ENCODE measurements around the gene TLL1. TPM values are rescaled to one million over a fixed set of nuclear protein-coding genes. Genes with fewer than 3 reads are reported as not detected.

TLL1 gene
- polyA plus RNA-seq (2013, experiment 1 of 2), result 0.40 TPM
- 0.44 TPM for polyA plus RNA-seq (2013, experiment 2 of 2)

DNA sequence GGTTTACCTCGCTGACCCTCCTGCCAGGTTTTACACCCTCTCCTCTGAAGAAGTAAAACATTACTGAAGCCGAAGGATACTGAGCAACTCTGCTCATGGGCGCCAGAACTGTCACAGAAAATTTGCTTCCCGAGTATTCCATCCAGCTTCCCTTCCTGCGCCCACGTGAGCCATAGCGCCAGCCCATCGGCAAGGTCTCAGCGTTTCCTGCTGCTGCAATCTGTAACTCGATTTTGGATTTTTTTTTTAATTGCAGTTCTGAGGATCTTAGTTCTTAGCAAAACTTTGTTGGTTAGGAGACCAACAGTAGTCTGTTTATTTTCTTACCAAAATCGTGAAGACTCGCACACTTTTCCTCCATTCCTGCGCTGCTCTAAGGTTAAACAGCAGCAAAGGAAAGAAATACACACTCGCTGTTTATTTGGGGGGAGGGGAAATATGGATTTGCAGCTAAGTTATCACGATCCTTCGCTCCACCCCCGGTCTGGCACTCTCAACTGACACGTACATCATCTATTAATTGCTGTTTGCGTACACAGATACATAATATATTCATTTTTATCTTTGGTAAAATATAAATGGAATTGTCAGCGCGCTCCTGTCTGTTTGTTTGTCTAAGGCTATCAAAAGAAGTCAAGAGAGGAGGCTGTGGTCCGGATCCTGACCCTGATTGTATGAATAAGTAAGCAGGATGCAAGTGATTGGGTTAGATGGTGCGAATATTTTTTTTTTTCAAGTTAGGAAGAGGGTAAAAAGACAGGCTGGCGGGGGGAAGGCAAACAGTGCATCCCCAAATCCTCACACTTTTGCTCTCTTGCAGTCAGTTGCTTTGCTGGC lies at the start of gene TLL1:
TSS of gene TLL1 (plus strand) at position 777 of the 837 bp plus-strand sequence. CDS start 668 bp downstream, outside the sequence.
- peak within 1 kb of the TSS; percentile 67 for H3K4me3 ChIP-seq (ENCODE audit: low read length)
- H3K36me3 ChIP-seq (ENCODE audit: insufficient read depth, low read length), result no peaks in the 10 kb centered on the region
- peaks cover 73% of the 10 kb centered on the region for H3K27me3 ChIP-seq (ENCODE audit: insufficient read depth, low read length)
- 5% methylated on average over 20 of the region's 24 CpGs for WGBS
- peak within 1 kb of the TSS; percentile 41 for H3K9ac ChIP-seq (ENCODE audit: low read depth, low read length)
- H3K9me3 ChIP-seq (ENCODE audit: insufficient read depth, low read depth, low read length), result no peaks in the 10 kb centered on the region
- no peak within 1 kb of the TSS for H3K27ac ChIP-seq (ENCODE audit: low read depth, low read length)
- peaks cover 11% of the 10 kb centered on the region; the same call in 1 of the 2 replicates for H3K4me1 ChIP-seq (ENCODE audit: insufficient read depth, low read length)

DNA sequence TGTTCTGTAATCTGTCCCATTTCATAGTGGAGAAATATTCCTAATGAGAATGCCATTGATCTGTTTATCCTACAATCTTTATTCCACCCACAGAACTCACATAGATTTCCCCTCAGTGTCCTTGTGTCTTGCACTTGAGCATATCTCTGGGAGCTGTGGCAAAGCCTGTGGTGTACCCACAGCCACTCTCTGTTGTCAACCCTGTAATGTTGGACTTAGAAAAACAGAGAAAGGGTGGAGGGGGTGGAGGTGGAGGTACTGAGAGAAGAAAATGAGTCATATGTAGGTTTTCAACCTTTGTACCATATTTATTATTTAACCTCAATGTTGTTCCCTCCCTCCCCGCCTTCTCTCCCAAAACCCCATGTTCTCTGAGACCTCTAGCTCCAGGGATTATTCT lies 46.9 kb upstream of the TLL1 start:
- Histone ChIP-seq H3K27ac (ENCODE audit: low read depth, low read length) (no peak overlapping the region), H3K36me3 (ENCODE audit: insufficient read depth, low read length) (no peaks in the 10 kb centered on the region), H3K27me3 (ENCODE audit: insufficient read depth, low read length) (no peaks in the 10 kb centered on the region), H3K9ac (ENCODE audit: low read depth, low read length) (no peak overlapping the region), H3K4me3 (ENCODE audit: low read length) (no peak overlapping the region), H3K4me1 (ENCODE audit: insufficient read depth, low read length) (no peaks in the 10 kb centered on the region), H3K9me3 (ENCODE audit: insufficient read depth, low read depth, low read length) (no peaks in the 10 kb centered on the region)
- WGBS, result 93% methylated on average over 1 of the region's 1 CpG

DNA sequence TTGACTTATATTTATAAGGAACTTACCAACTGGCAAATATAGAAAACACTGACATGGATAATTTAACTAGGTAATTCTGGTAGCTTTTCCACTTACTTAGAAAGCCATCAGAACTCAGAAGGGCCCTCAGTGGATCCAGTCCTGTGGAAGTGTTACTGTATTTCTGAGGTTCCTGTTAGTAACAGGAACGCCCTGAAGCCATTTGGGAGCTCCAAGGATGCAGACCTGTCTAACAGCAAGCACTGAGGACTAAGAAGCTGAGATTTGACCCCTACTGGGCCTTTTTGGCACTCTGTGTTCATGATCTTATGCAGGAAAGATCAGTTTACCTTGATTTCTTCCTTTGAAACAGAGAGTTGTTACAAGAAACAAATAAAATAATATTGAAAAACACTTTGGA lies 46.0 kb upstream of the TLL1 start:
- Histone ChIP-seq H3K27me3 (ENCODE audit: insufficient read depth, low read length) (no peaks in the 10 kb centered on the region), H3K4me1 (ENCODE audit: insufficient read depth, low read length) (no peaks in the 10 kb centered on the region), H3K27ac (ENCODE audit: low read depth, low read length) (no peak overlapping the region), H3K9ac (ENCODE audit: low read depth, low read length) (no peak overlapping the region), H3K4me3 (ENCODE audit: low read length) (no peak overlapping the region), H3K36me3 (ENCODE audit: insufficient read depth, low read length) (no peaks in the 10 kb centered on the region), H3K9me3 (ENCODE audit: insufficient read depth, low read depth, low read length) (no peaks in the 10 kb centered on the region)
- 88% methylated on average over 1 of the region's 1 CpG for WGBS

GRCh38 chr4:165828928-165829327 lies 44.1 kb upstream of the TLL1 start:
- Histone ChIP-seq H3K4me3 (ENCODE audit: low read length) (no peak overlapping the region), H3K27me3 (ENCODE audit: insufficient read depth, low read length) (no peaks in the 10 kb centered on the region), H3K36me3 (ENCODE audit: insufficient read depth, low read length) (no peaks in the 10 kb centered on the region), H3K9ac (ENCODE audit: low read depth, low read length) (no peak overlapping the region), H3K4me1 (ENCODE audit: insufficient read depth, low read length) (no peaks in the 10 kb centered on the region), H3K27ac (ENCODE audit: low read depth, low read length) (no peak overlapping the region), H3K9me3 (ENCODE audit: insufficient read depth, low read depth, low read length) (no peaks in the 10 kb centered on the region)
- WGBS, result 100% methylated on average over 2 of the region's 2 CpGs

DNA sequence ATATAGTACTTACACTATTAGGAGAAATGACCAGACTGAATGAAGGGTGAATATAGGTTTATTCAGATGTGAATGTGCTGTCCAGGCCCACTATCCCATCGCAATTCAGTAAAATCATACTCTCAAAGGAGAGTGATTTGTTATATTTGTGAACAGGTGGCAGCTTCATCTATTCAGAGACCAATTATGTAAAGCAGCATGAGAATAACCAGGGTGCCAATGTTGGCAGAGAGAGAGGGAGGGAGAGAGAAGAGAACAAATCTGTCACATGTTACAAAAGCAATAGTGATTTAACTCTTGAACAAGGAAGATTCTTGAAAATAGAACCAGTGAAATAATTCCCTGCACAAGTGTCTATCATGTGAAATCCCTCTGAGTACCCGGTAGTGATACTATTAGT lies 38.9 kb upstream of the TLL1 start:
- no peak overlapping the region for H3K4me3 ChIP-seq (ENCODE audit: low read length)
- H3K36me3 ChIP-seq (ENCODE audit: insufficient read depth, low read length), result no peaks in the 10 kb centered on the region
- H3K27me3 ChIP-seq (ENCODE audit: insufficient read depth, low read length), result no peaks in the 10 kb centered on the region
- 100% methylated on average over 1 of the region's 2 CpGs for WGBS
- H3K9me3 ChIP-seq (ENCODE audit: insufficient read depth, low read depth, low read length), result no peaks in the 10 kb centered on the region
- H3K9ac ChIP-seq (ENCODE audit: low read depth, low read length), result no peak overlapping the region
- no peaks in the 10 kb centered on the region for H3K4me1 ChIP-seq (ENCODE audit: insufficient read depth, low read length)
- no peak overlapping the region for H3K27ac ChIP-seq (ENCODE audit: low read depth, low read length)

- H3K9ac ChIP-seq (ENCODE audit: low read depth, low read length), result no peak overlapping the region
- H3K36me3 ChIP-seq (ENCODE audit: insufficient read depth, low read length), result no peaks in the 10 kb centered on the region
- H3K4me3 ChIP-seq (ENCODE audit: low read length), result no peak overlapping the region
- no peaks in the 10 kb centered on the region for H3K27me3 ChIP-seq (ENCODE audit: insufficient read depth, low read length)
- H3K4me1 ChIP-seq (ENCODE audit: insufficient read depth, low read length), result no peaks in the 10 kb centered on the region
- no peaks in the 10 kb centered on the region for H3K9me3 ChIP-seq (ENCODE audit: insufficient read depth, low read depth, low read length)
- no CpG with 5 or more reads among the region's 1 CpG for WGBS
- no peak overlapping the region for H3K27ac ChIP-seq (ENCODE audit: low read depth, low read length)
Observed at GRCh38 chr4:165838575-165838974, 34.5 kb upstream of the TLL1 start.

DNA sequence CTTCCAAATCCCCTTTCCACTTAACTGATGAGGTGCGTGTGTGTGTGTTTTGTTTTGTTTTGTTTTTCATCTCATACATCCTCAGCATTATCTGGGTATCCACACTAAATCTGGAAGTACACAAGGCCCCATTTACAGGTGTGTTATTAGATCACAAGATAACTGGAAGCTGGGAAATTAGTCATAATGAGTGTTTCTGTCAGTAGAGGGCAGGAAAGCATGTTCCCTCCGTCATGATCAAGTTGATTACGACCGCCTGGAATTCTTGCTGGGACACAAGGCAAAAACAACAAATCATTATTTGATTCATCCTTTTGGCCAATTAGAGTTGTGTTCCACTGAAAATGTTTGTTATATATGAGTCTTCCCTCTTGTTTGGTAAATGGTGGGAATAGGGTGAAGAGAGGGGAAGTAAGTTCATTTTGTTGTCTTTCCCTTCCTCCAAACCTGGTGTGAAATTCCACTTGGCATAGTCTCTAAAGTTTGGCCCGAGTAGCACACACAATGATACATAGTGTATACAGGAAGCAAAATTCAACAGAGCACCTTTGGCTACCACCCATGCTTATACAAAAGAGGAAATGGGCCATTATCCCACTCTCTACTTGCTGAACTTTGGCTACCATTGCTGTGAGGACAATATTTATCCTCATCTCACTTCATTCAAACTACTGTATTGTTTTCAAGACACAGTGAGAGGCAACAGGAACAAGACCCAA lies 33.3 kb upstream of the TLL1 start:
- H3K9me3 ChIP-seq (ENCODE audit: insufficient read depth, low read depth, low read length), result no peaks in the 10 kb centered on the region
- WGBS, result 93% methylated on average over 4 of the region's 5 CpGs
- H3K4me1 ChIP-seq (ENCODE audit: insufficient read depth, low read length), result no peaks in the 10 kb centered on the region
- H3K36me3 ChIP-seq (ENCODE audit: insufficient read depth, low read length), result no peaks in the 10 kb centered on the region
- H3K27ac ChIP-seq (ENCODE audit: low read depth, low read length), result no peak overlapping the region
- H3K4me3 ChIP-seq (ENCODE audit: low read length), result no peak overlapping the region
- no peaks in the 10 kb centered on the region for H3K27me3 ChIP-seq (ENCODE audit: insufficient read depth, low read length)
- no peak overlapping the region for H3K9ac ChIP-seq (ENCODE audit: low read depth, low read length)

DNA sequence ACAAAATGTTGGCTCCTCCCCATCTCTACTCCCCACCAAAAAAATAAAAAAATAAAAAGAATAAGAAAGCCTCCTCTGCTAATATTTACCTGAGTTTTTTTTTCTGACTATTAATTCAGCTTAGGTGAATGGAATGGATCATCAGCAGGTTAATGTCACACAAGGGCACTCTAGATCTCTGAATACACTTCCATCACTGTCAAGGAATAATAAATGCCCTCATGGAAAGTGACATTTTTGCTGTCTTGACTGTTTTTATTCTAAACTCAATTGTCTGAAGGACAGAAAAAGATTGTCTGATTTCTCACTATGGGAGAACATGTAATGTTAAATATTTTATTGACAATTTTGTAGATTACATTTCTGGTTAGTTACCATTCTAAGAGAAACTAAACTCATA lies 30.4 kb upstream of the TLL1 start:
- Histone ChIP-seq H3K36me3 (ENCODE audit: insufficient read depth, low read length) (no peaks in the 10 kb centered on the region), H3K9me3 (ENCODE audit: insufficient read depth, low read depth, low read length) (no peaks in the 10 kb centered on the region), H3K27me3 (ENCODE audit: insufficient read depth, low read length) (no peaks in the 10 kb centered on the region), H3K4me3 (ENCODE audit: low read length) (no peak overlapping the region), H3K4me1 (ENCODE audit: insufficient read depth, low read length) (no peaks in the 10 kb centered on the region), H3K9ac (ENCODE audit: low read depth, low read length) (no peak overlapping the region), H3K27ac (ENCODE audit: low read depth, low read length) (no peak overlapping the region)

GRCh38 chr4:165844161-165844560 lies 28.9 kb upstream of the TLL1 start:
- Histone ChIP-seq H3K27ac (ENCODE audit: low read depth, low read length) (no peak overlapping the region), H3K4me3 (ENCODE audit: low read length) (no peak overlapping the region), H3K9me3 (ENCODE audit: insufficient read depth, low read depth, low read length) (no peaks in the 10 kb centered on the region), H3K4me1 (ENCODE audit: insufficient read depth, low read length) (no peaks in the 10 kb centered on the region), H3K27me3 (ENCODE audit: insufficient read depth, low read length) (no peaks in the 10 kb centered on the region), H3K9ac (ENCODE audit: low read depth, low read length) (no peak overlapping the region), H3K36me3 (ENCODE audit: insufficient read depth, low read length) (no peaks in the 10 kb centered on the region)
- WGBS, result 97% methylated on average over 7 of the region's 7 CpGs

GRCh38 chr4:165851256-165851655 lies 21.8 kb upstream of the TLL1 start:
- no peaks in the 10 kb centered on the region for H3K4me1 ChIP-seq (ENCODE audit: insufficient read depth, low read length)
- no peaks in the 10 kb centered on the region for H3K27me3 ChIP-seq (ENCODE audit: insufficient read depth, low read length)
- no peaks in the 10 kb centered on the region for H3K36me3 ChIP-seq (ENCODE audit: insufficient read depth, low read length)
- WGBS, result 93% methylated on average over 3 of the region's 3 CpGs
- no peak overlapping the region for H3K4me3 ChIP-seq (ENCODE audit: low read length)
- no peaks in the 10 kb centered on the region for H3K9me3 ChIP-seq (ENCODE audit: insufficient read depth, low read depth, low read length)
- H3K27ac ChIP-seq (ENCODE audit: low read depth, low read length), result no peak overlapping the region
- H3K9ac ChIP-seq (ENCODE audit: low read depth, low read length), result no peak overlapping the region

- no peak overlapping the region for H3K9ac ChIP-seq (ENCODE audit: low read depth, low read length)
- H3K4me1 ChIP-seq (ENCODE audit: insufficient read depth, low read length), result no peaks in the 10 kb centered on the region
- H3K4me3 ChIP-seq (ENCODE audit: low read length), result no peak overlapping the region
- H3K36me3 ChIP-seq (ENCODE audit: insufficient read depth, low read length), result no peaks in the 10 kb centered on the region
- H3K27ac ChIP-seq (ENCODE audit: low read depth, low read length), result no peak overlapping the region
- H3K9me3 ChIP-seq (ENCODE audit: insufficient read depth, low read depth, low read length), result no peaks in the 10 kb centered on the region
- H3K27me3 ChIP-seq (ENCODE audit: insufficient read depth, low read length), result no peaks in the 10 kb centered on the region
Observed at GRCh38 chr4:165855191-165855590, 17.8 kb upstream of the TLL1 start.
